Measurements from ENCODE around the gene MGLL.

The MGLL gene

DNA sequence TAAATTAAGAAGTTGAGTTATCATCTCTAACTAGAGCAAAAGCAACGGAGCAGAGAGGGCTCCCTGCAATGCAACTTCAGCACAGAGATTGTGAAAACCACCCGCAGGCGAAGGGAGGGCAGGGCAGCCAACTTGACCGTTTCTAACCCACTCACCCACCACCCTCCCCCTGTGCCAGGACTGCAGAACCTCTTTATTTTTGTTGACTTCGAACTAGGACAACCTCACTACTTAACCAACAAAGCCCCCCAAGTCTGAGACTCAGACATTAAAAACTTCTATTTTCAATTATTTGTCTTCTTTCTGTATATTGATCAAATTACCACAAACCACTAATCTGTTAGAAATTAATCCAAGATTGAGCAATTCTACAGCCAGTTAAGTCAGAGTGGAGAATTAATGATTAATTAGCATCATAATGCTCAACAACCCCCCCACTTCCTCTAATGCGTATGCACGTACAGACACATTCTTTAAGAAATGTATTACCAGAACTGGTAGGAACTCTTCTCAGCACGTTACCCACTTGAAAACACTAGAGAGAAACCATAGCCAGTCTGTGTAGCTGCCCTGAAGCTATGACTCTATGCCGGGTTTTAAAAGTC lies 2.0 kb downstream of the MGLL start:
- no peak overlapping the region for H3K9ac ChIP-seq (ENCODE audit: insufficient read length)
- H3K36me3 ChIP-seq (ENCODE audit: insufficient read depth, low read length) = no peaks in the 10 kb centered on the region
- H3K9me3 ChIP-seq (ENCODE audit: low read depth, low read length) = no peaks in the 10 kb centered on the region
- TF ChIP-seq EZH2 (IDR thresholded peaks at IDR 0.05) (no peak), FOXP2 (optimal IDR thresholded peaks at IDR 0.05; ENCODE audit: control extremely low read depth, extremely low read length, insufficient read depth) (no peak), POLR2AphosphoS5 (IDR thresholded peaks at IDR 0.05; ENCODE audit: borderline replicate concordance, low read depth, low read length) (no peak)
- no peak overlapping the region for H3K27ac ChIP-seq
- no peak overlapping the region for H3K4me3 ChIP-seq
- DNase-seq (ENCODE audit: low read depth, low spot score) = peak; percentile 37

DNA sequence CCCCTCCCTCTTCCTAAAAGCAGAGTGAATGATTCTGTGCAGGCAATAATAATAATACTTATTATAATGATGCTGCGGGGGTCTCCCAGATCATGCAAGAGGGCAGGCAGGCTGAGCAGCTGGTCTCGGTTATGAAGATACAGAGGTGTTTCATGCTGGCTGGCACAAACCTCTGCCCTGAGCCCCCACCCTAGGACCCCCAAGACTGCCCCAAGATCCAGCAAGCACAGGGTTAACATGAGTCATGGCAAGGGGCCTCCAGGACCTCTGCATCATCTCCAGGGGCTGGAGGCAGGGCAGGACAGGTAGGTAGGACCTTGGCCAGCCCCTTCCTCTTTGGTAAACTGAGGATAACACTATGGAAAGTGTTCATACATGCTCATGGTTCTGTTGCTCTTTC lies 2.7 kb downstream of the MGLL start:
- no peaks in the 10 kb centered on the region for H3K36me3 ChIP-seq (ENCODE audit: insufficient read depth, low read length)
- TF ChIP-seq FOXP2 (optimal IDR thresholded peaks at IDR 0.05; ENCODE audit: control extremely low read depth, extremely low read length, insufficient read depth) (no peak), POLR2AphosphoS5 (IDR thresholded peaks at IDR 0.05; ENCODE audit: borderline replicate concordance, low read depth, low read length) (no peak), EZH2 (IDR thresholded peaks at IDR 0.05) (no peak)
- H3K27ac ChIP-seq = no peak overlapping the region
- no peak overlapping the region for H3K4me3 ChIP-seq
- no peak for DNase-seq (ENCODE audit: low read depth, low spot score)
- H3K9ac ChIP-seq (ENCODE audit: insufficient read length) = no peak overlapping the region
- H3K9me3 ChIP-seq (ENCODE audit: low read depth, low read length) = no peaks in the 10 kb centered on the region

- no peaks in the 10 kb centered on the region for H3K36me3 ChIP-seq (ENCODE audit: insufficient read depth, low read length)
- H3K27ac ChIP-seq = no peak overlapping the region
- H3K4me3 ChIP-seq = no peak overlapping the region
- DNase-seq (ENCODE audit: low read depth, low spot score) = no peak
- no peaks in the 10 kb centered on the region for H3K9me3 ChIP-seq (ENCODE audit: low read depth, low read length)
- H3K9ac ChIP-seq (ENCODE audit: insufficient read length) = no peak overlapping the region
- TF ChIP-seq FOXP2 (optimal IDR thresholded peaks at IDR 0.05; ENCODE audit: control extremely low read depth, extremely low read length, insufficient read depth) (no peak), EZH2 (IDR thresholded peaks at IDR 0.05) (no peak), POLR2AphosphoS5 (IDR thresholded peaks at IDR 0.05; ENCODE audit: borderline replicate concordance, low read depth, low read length) (no peak)
Measured at GRCh38 chr3:127819086-127819485, 3.2 kb downstream of the MGLL start.

- TF ChIP-seq POLR2AphosphoS5 (IDR thresholded peaks at IDR 0.05; ENCODE audit: borderline replicate concordance, low read depth, low read length) (no peak), FOXP2 (optimal IDR thresholded peaks at IDR 0.05; ENCODE audit: control extremely low read depth, extremely low read length, insufficient read depth) (no peak), EZH2 (IDR thresholded peaks at IDR 0.05) (no peak)
- Histone ChIP-seq H3K4me3 (no peak overlapping the region), H3K9me3 (ENCODE audit: low read depth, low read length) (no peaks in the 10 kb centered on the region), H3K9ac (ENCODE audit: insufficient read length) (no peak overlapping the region), H3K36me3 (ENCODE audit: insufficient read depth, low read length) (no peaks in the 10 kb centered on the region), H3K27ac (no peak overlapping the region)
- DNase-seq (ENCODE audit: low read depth, low spot score) = no peak
Measured at GRCh38 chr3:127817406-127817841, 4.9 kb downstream of the MGLL start.

GRCh38 chr3:127816783-127817405 lies 5.4 kb downstream of the MGLL start:
- Histone ChIP-seq H3K36me3 (ENCODE audit: insufficient read depth, low read length) (no peaks in the 10 kb centered on the region), H3K4me3 (no peak overlapping the region), H3K9me3 (ENCODE audit: low read depth, low read length) (no peaks in the 10 kb centered on the region), H3K9ac (ENCODE audit: insufficient read length) (no peak overlapping the region), H3K27ac (no peak overlapping the region)
- no peak for TF ChIP-seq POLR2AphosphoS5 (IDR thresholded peaks at IDR 0.05; ENCODE audit: borderline replicate concordance, low read depth, low read length)
- no peak for TF ChIP-seq FOXP2 (optimal IDR thresholded peaks at IDR 0.05; ENCODE audit: control extremely low read depth, extremely low read length, insufficient read depth)
- no peak for TF ChIP-seq EZH2 (IDR thresholded peaks at IDR 0.05)
- DNase-seq (ENCODE audit: low read depth, low spot score) = no peak

DNA sequence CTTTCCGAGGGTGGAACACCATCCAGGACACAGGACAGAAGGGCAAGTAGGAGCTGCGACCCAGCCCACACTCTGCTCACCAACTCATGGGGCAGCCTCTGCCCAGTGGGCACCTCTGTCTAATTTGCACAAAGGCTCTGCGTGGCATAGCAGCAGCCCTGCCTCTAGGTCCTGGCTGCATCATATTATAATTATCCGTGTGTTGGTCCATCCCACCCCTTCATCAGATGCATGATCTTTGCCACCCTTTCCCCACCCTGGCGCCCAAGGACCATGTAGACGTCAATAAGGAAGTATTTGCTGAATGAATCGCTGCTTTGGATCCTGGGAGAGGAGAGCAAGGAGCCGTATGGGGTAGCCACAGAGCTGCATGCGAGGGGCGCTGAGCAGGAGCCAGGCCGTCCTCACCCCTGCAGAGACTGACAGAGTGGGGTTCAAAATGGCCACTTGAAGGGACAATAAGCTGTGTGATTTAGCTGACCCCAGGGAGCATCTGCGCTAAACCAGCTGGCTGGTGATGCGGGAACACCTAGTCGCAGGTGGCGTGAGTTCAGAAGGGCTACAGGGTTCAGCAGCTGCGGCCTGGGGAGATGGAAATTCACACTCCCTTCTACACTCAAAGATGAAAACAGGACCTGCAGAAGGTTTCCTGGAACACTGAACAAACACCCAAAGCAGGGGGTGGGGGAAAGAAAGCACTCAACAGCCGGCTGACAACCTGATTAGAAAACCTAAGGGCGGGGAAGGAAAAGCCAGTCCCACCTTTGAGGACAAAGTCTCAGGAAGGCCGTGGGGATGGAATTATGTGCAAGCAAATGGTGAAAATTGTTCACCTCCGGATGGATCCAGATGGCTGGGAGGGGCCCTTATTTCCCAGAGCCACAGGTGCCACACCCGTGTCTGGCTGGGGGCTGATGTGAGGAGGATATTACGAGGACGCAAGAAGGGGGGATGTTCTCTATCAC lies 6.4 kb downstream of the MGLL start:
- H3K9me3 ChIP-seq (ENCODE audit: low read depth, low read length) = no peaks in the 10 kb centered on the region
- no peak overlapping the region for H3K9ac ChIP-seq (ENCODE audit: insufficient read length)
- no peaks in the 10 kb centered on the region for H3K36me3 ChIP-seq (ENCODE audit: insufficient read depth, low read length)
- TF ChIP-seq POLR2AphosphoS5 (IDR thresholded peaks at IDR 0.05; ENCODE audit: borderline replicate concordance, low read depth, low read length) = no peak
- no peak for TF ChIP-seq FOXP2 (optimal IDR thresholded peaks at IDR 0.05; ENCODE audit: control extremely low read depth, extremely low read length, insufficient read depth)
- no peak for DNase-seq (ENCODE audit: low read depth, low spot score)
- H3K4me3 ChIP-seq = no peak overlapping the region
- H3K27ac ChIP-seq = no peak overlapping the region

GRCh38 chr3:127815001-127815400 lies 7.3 kb downstream of the MGLL start:
- no peak for DNase-seq (ENCODE audit: low read depth, low spot score)
- no peak overlapping the region for H3K9ac ChIP-seq (ENCODE audit: insufficient read length)
- H3K36me3 ChIP-seq (ENCODE audit: insufficient read depth, low read length) = no peaks in the 10 kb centered on the region
- H3K27ac ChIP-seq = no peak overlapping the region
- no peak overlapping the region for H3K4me3 ChIP-seq
- TF ChIP-seq FOXP2 (optimal IDR thresholded peaks at IDR 0.05; ENCODE audit: control extremely low read depth, extremely low read length, insufficient read depth) = no peak
- no peak for TF ChIP-seq POLR2AphosphoS5 (IDR thresholded peaks at IDR 0.05; ENCODE audit: borderline replicate concordance, low read depth, low read length)
- TF ChIP-seq EZH2 (IDR thresholded peaks at IDR 0.05) = no peak
- H3K9me3 ChIP-seq (ENCODE audit: low read depth, low read length) = no peaks in the 10 kb centered on the region

GRCh38 chr3:127814325-127814781 lies 8.0 kb downstream of the MGLL start:
- Histone ChIP-seq H3K9me3 (ENCODE audit: low read depth, low read length) (no peaks in the 10 kb centered on the region), H3K9ac (ENCODE audit: insufficient read length) (no peak overlapping the region), H3K4me3 (no peak overlapping the region), H3K27ac (no peak overlapping the region), H3K36me3 (ENCODE audit: insufficient read depth, low read length) (no peaks in the 10 kb centered on the region)
- DNase-seq (ENCODE audit: low read depth, low spot score) = no peak
- TF ChIP-seq FOXP2 (optimal IDR thresholded peaks at IDR 0.05; ENCODE audit: control extremely low read depth, extremely low read length, insufficient read depth) (no peak), EZH2 (IDR thresholded peaks at IDR 0.05) (no peak), POLR2AphosphoS5 (IDR thresholded peaks at IDR 0.05; ENCODE audit: borderline replicate concordance, low read depth, low read length) (no peak)

Measured in SK-N-MC (cell line).